Measurements from ENCODE around the gene CCDC187. TPM values are rescaled to one million over a fixed set of nuclear protein-coding genes. Genes with fewer than 3 reads are reported as not detected.

The CCDC187 gene
- total RNA-seq, 1 experiment from 2014 or later, result 0.11 TPM

GRCh38 chr9:136300016-136300545 lies 3.8 kb downstream of the CCDC187 start:
- peaks cover 18% of the 10 kb centered on the region for H3K4me1 ChIP-seq
- H3K9me3 Mint-ChIP-seq (ENCODE audit: unreplicated experiment), result no peaks in the 10 kb centered on the region
- no peaks in the 10 kb centered on the region for H3K27me3 ChIP-seq (replicated peaks; ENCODE audit: control insufficient read depth, insufficient read depth, low read length)
- H3K9me3 ChIP-seq, result no peaks in the 10 kb centered on the region
- no peak overlapping the region for H3K27ac Mint-ChIP-seq (ENCODE audit: unreplicated experiment)
- no peak overlapping the region for H3K4me3 Mint-ChIP-seq (ENCODE audit: unreplicated experiment)
- CTCF ChIA-PET, result interaction anchor here (0.7 kb wide), 1 partner anchor 101 kb away, joined by 3 read pairs; no protein-coding TSS in a partner anchor
- TF ChIP-seq, protein P1, sequence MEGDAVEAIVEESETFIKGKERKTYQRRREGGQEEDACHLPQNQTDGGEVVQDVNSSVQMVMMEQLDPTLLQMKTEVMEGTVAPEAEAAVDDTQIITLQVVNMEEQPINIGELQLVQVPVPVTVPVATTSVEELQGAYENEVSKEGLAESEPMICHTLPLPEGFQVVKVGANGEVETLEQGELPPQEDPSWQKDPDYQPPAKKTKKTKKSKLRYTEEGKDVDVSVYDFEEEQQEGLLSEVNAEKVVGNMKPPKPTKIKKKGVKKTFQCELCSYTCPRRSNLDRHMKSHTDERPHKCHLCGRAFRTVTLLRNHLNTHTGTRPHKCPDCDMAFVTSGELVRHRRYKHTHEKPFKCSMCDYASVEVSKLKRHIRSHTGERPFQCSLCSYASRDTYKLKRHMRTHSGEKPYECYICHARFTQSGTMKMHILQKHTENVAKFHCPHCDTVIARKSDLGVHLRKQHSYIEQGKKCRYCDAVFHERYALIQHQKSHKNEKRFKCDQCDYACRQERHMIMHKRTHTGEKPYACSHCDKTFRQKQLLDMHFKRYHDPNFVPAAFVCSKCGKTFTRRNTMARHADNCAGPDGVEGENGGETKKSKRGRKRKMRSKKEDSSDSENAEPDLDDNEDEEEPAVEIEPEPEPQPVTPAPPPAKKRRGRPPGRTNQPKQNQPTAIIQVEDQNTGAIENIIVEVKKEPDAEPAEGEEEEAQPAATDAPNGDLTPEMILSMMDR (IDR thresholded peaks at IDR 0.05; ENCODE audit: insufficient read depth in 1 of 2, low read depth in 1 of 2, low read length in 1 of 2, severe bottlenecking in 1 of 2, unreplicated experiment in 1 of 2), result no peak
- H3K36me3 Mint-ChIP-seq (ENCODE audit: insufficient read depth, unreplicated experiment), result no peaks in the 10 kb centered on the region
- no peaks in the 10 kb centered on the region for H3K4me1 Mint-ChIP-seq (ENCODE audit: low read depth, unreplicated experiment)
- BruUV-seq (replicated peaks), result no TSS peak
- intact Hi-C loops (cut with micrococcal nuclease; ENCODE audit: unreplicated experiment), result no loop called here
- no peaks in the 10 kb centered on the region for H3K27me3 Mint-ChIP-seq (ENCODE audit: insufficient read depth, unreplicated experiment)
- POLR2A ChIA-PET, result no interaction called here
- no peaks in the 10 kb centered on the region for H3K36me3 ChIP-seq (ENCODE audit: control insufficient read depth, insufficient read depth, low read length)
- no peak overlapping the region for H3K4me3 ChIP-seq (ENCODE audit: low read depth, low read length)
- DNase-seq, result no peak

- BruUV-seq (replicated peaks), result no TSS peak
- Histone ChIP-seq H3K9me3 (no peaks in the 10 kb centered on the region; the same call in 1 of the 2 replicates), H3K4me1 (peaks cover 20% of the 10 kb centered on the region), H3K4me3 (ENCODE audit: low read depth, low read length) (no peak overlapping the region), H3K36me3 (ENCODE audit: control insufficient read depth, insufficient read depth, low read length) (no peaks in the 10 kb centered on the region), H3K27me3 (replicated peaks; ENCODE audit: control insufficient read depth, insufficient read depth, low read length) (no peaks in the 10 kb centered on the region)
- POLR2A ChIA-PET, result no interaction called here
- Mint-ChIP-seq H3K9me3 (ENCODE audit: unreplicated experiment) (no peaks in the 10 kb centered on the region), H3K27me3 (ENCODE audit: insufficient read depth, unreplicated experiment) (no peaks in the 10 kb centered on the region), H3K4me3 (ENCODE audit: unreplicated experiment) (no peak overlapping the region), H3K4me1 (ENCODE audit: low read depth, unreplicated experiment) (no peaks in the 10 kb centered on the region), H3K27ac (ENCODE audit: unreplicated experiment) (no peak overlapping the region), H3K36me3 (ENCODE audit: insufficient read depth, unreplicated experiment) (no peaks in the 10 kb centered on the region)
- CTCF ChIA-PET, result no interaction called here
- intact Hi-C loops (cut with micrococcal nuclease; ENCODE audit: unreplicated experiment), result no loop called here
- TF ChIP-seq, protein P1 (IDR thresholded peaks at IDR 0.05; ENCODE audit: insufficient read depth in 1 of 2, low read depth in 1 of 2, low read length in 1 of 2, severe bottlenecking in 1 of 2, unreplicated experiment in 1 of 2), result no peak
- DNase-seq, result no peak
Measured at GRCh38 chr9:136299541-136299940, 4.4 kb downstream of the CCDC187 start.

DNA sequence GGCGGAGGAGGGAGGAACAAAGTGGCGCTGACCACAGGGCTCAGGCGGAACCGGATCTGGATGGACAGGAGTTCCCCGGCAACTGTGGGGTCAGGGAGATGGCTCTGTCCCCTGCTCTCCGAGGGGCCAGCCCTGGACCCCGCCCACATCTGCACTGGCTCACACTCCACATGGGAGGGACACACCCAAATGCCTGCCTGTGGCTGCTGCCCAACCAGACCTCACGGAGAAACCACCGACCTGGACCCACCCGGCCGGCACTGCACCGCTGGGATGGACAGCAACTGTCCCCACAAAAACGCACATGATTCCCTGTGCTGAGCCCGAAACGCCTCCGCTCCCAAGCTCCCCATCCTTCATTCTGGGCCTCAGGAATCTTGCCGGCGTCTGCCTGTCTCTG lies 4.8 kb downstream of the CCDC187 start:
- H3K9me3 Mint-ChIP-seq (ENCODE audit: unreplicated experiment), result no peaks in the 10 kb centered on the region
- Histone ChIP-seq H3K27me3 (replicated peaks; ENCODE audit: control insufficient read depth, insufficient read depth, low read length) (no peaks in the 10 kb centered on the region), H3K4me3 (ENCODE audit: low read depth, low read length) (no peak overlapping the region), H3K36me3 (ENCODE audit: control insufficient read depth, insufficient read depth, low read length) (no peaks in the 10 kb centered on the region), H3K4me1 (peaks cover 20% of the 10 kb centered on the region), H3K9me3 (no peaks in the 10 kb centered on the region; the same call in 1 of the 2 replicates)
- H3K27me3 Mint-ChIP-seq (ENCODE audit: insufficient read depth, unreplicated experiment), result no peaks in the 10 kb centered on the region
- no TSS peak for BruUV-seq (replicated peaks)
- CTCF ChIA-PET, result no interaction called here
- H3K4me1 Mint-ChIP-seq (ENCODE audit: low read depth, unreplicated experiment), result no peaks in the 10 kb centered on the region
- no peak overlapping the region for H3K4me3 Mint-ChIP-seq (ENCODE audit: unreplicated experiment)
- H3K27ac Mint-ChIP-seq (ENCODE audit: unreplicated experiment), result no peak overlapping the region
- POLR2A ChIA-PET, result no interaction called here
- intact Hi-C loops (cut with micrococcal nuclease; ENCODE audit: unreplicated experiment), result no loop called here
- TF ChIP-seq, protein P1 (IDR thresholded peaks at IDR 0.05; ENCODE audit: insufficient read depth in 1 of 2, low read depth in 1 of 2, low read length in 1 of 2, severe bottlenecking in 1 of 2, unreplicated experiment in 1 of 2), result no peak
- no peak for DNase-seq
- no peaks in the 10 kb centered on the region for H3K36me3 Mint-ChIP-seq (ENCODE audit: insufficient read depth, unreplicated experiment)
